GM21619 (cell line): Measurements from ENCODE around the gene SMIM41.

Experiments
- ATAC-seq: cut with Tn5 transposase; IDR thresholded peaks from one replicate; pipeline ENCODE4 v1.9.1; 2021; ENCODE audit not compliant: unreplicated experiment

Gene SMIM41

GRCh38 chr12:52145228-52146088, 66.0 kb downstream of the SMIM41 start:
- ATAC-seq: no peak

GRCh38 chr12:52146089-52146821, 66.8 kb downstream of the SMIM41 start:
- ATAC-seq: no peak

GRCh38 chr12:52146822-52147366, 67.4 kb downstream of the SMIM41 start:
- ATAC-seq: no peak

GRCh38 chr12:52147367-52147963, 68.0 kb downstream of the SMIM41 start:
- ATAC-seq: no peak

- no peak for ATAC-seq
Observed at GRCh38 chr12:52147964-52148463, 68.5 kb downstream of the SMIM41 start.

- no peak for ATAC-seq
Observed at GRCh38 chr12:52148464-52149181, 69.1 kb downstream of the SMIM41 start.

GRCh38 chr12:52149182-52149641, 69.7 kb downstream of the SMIM41 start:
- no peak for ATAC-seq

- no peak for ATAC-seq
Observed at GRCh38 chr12:52149651-52150241, 70.2 kb downstream of the SMIM41 start.

GRCh38 chr12:52151153-52151836, 71.8 kb downstream of the SMIM41 start:
- no peak for ATAC-seq

GRCh38 chr12:52151837-52152783, 72.6 kb downstream of the SMIM41 start:
- ATAC-seq: no peak

- ATAC-seq: no peak
Observed at GRCh38 chr12:52152905-52153317, 73.4 kb downstream of the SMIM41 start.

- no peak for ATAC-seq
Observed at GRCh38 chr12:52155048-52155868, 75.8 kb downstream of the SMIM41 start.

GRCh38 chr12:52156311-52156710, 76.8 kb downstream of the SMIM41 start:
- ATAC-seq: no peak

- no peak for ATAC-seq
Observed at GRCh38 chr12:52156757-52157565, 77.5 kb downstream of the SMIM41 start.

GRCh38 chr12:52157566-52158150, 78.2 kb downstream of the SMIM41 start:
- ATAC-seq: no peak
